Stimulated activated CD8-positive, alpha-beta memory T cell treated with anti-CD3 and anti-CD28 coated beads, Interleukin-12 subunit alpha, Interleukin-12 subunit beta, amount 100 ng/mL, for 1 hour (primary cell): ENCODE results near the gene CENPH.
"Not testable (repeated sequence)": the region's sequence is repeated elsewhere in the genome, so short reads cannot be mapped to it uniquely, and the experiment has no call there.

Source experiments
- DNase-seq: peaks from one replicate; pipeline ENCODE4 v3.0.0-alpha.2; 2020; ENCODE audit warnings: low read depth

CENPH gene, protein sequence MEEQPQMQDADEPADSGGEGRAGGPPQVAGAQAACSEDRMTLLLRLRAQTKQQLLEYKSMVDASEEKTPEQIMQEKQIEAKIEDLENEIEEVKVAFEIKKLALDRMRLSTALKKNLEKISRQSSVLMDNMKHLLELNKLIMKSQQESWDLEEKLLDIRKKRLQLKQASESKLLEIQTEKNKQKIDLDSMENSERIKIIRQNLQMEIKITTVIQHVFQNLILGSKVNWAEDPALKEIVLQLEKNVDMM

DNA sequence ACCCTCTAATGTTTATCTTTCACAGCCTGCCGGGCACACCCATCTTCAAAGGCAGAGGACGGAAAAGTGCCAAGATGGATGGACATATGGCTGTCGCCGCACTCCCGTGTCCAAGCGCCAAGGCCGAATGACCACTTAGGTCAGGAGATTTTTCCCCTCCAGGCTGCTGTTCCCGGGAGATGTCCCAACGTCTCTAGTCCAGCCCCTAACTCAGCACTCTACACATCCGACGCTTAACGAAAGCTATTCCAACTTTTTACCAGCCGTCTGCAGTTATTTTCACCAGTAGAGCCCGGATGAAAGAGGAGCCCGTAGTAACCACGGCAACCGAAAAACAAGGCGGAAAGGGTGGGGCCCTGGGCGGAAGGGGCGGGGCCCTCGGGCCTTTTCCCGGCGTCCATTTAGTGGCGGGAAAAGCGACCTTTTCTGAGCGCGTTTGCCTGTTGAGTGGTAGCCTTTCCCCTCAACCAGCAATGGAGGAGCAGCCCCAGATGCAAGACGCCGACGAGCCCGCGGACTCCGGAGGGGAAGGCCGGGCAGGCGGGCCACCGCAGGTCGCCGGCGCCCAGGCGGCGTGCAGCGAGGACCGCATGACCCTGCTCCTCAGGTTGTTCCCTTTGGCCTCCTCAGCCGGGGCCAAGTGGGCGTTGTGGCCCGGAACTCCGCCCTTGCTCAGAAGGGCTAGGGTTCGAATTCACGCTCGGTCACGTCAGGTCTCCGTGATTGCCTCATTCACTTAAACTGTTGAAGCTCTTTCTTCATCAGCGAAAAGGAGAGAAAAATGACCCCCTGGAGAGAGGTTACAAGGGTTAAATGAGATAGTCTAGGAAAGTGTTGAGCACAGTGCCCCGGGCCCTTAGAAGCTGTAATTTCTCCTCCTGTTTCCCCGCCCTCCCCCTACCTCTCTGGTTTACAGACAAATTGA lies at the start of gene CENPH:
TSS of gene CENPH (plus strand) at position 422 of the 925 bp plus-strand sequence. CDS start at position 474, 52 bp downstream.
- DNase-seq: peak; percentile 87

DNA sequence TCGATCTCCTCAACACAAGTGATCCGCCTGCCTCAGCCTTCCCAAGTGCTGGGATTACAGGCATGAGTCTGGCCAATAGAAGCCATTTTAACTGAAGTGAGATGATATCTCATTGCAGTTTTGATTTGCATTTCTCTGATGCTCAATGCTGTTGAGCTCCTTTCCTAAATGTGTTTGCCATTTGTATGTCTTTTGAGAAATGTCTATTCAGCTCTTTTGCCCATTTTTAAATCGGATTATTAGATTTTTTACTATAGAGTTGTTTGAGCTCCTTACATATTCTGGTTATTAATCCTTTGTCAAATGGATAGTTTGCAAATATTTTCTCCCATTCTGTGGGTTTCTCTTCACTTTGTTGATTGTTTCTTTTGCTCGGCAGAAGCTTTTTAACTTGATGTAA lies 49.1 kb upstream of the CENPH start:
- DNase-seq: not testable (repeated sequence)

DNA sequence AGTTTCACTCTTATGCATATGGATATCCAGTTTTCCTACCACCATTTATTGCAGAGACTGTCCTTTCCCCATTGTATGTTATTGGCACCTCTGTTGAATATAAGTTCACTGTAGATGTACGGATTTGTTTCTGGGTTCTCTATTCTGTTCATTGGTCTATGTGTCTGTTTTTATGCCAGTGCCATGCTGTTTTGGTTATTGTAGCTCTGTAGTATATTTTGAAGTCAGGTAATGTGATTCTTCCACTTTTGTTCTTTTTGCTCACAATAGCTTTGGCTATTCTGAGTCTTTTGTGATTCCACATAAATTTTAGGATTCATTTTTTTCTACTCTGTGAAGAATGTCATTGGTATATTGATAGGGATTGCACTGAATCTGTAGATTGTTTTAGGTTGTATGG lies 48.6 kb upstream of the CENPH start:
- DNase-seq: no peak

DNA sequence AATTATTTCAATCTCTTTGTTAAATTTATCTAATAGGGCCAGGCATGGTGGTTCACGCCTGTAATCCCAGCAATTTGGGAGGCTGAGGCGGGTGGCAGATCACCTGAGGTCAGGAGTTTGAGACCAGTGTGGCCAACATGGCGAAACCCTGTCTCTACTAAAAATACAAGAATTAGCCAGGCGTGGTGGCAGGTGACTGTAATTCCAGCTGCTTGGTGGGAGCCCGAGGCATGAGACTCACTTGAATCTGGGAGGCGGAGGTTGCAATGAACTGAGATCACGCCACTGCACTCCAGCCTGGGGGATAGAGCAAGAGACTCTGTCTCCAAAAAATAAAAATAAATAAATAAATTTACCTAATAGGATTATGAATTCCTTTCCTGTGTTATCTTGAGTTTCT lies 40.8 kb upstream of the CENPH start:
- not testable (repeated sequence) for DNase-seq

DNA sequence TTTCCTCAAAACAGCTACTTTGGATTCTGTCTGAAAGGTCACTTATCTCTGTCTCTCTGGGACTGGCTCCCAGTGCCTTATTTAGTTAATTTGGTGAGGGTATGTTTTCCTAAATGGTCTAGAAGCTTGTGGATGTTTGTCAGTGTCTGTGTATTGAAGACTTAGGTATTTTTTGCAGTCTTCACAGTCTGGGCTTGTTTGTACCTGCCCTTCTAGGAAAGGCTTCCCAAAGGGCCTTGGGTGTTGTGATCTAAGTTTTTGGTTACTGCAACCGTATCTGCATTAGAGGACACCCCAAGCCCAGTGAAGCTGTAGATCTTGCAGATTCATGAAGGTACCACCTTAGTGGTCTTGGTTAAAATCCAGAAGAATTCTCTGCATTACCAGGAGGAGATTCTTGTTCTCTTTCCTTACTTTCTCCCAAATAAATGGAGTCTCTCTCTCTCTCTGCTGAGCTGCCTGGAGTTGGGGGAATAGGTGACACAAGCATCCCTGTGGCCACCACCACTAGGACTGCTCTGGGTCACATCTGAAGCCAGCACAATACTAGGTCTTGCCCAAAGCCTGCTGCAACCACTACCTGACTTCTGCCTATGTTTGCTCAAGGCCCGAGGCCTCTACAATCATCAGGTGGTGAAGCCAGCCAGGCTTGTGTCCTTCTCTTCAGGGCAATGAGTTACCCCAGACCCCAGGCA lies 40.3 kb upstream of the CENPH start:
- no peak for DNase-seq

DNA sequence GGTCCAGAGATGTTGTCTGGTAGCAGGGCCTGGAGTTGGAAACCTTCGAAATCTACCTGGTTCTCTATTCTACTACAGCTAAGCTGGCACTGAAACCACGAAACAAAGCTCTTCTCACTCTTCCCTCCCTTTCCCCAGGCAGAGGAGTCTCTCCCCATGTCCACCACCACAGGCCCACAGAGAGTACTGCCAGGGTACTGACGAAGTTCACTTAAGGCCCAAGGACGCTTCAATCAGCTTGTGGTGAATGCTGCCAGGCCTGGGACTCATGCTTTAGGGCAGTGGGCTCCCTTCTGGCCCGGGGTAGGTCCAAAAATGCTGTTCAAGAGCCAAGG lies 39.7 kb upstream of the CENPH start:
- DNase-seq: no peak

DNA sequence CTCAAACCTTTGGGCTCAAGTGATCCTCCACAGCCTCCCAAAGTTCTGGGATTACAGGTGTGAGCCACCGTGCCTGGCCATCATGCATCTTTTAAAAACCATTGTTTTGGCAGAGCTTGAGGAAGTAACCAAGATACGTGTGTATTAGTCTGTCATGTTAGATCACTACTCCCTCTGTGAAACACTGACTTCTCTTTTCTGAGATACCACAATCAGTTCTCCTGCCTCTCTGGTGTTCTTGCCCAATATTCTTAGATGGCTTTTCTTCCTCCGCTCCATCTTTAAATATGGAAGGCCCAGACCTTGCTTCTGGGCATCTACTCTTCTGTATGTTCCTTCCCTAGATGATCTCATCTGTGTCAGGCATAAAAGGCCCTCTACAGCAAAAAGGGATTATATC lies 36.7 kb upstream of the CENPH start:
- no peak for DNase-seq

DNA sequence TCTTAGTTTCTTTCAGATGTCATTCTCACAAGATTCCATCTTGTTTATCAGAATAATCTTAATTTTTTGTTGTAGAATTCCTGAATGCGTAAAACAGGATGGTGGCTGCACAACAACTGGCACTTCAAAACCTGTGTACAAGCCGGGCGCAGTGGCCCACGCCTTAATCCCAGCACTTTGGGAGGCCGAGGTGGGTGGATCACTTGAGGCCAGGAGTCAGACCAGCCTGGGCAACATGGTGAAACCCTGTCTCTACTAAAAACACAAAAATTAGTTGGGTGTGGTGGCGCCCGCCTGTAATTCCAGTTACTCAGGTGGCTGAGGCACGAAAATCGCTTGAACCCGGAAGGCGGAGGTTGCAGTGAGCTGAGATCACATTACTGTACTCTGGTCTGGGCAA lies 32.9 kb upstream of the CENPH start:
- DNase-seq: no peak

DNA sequence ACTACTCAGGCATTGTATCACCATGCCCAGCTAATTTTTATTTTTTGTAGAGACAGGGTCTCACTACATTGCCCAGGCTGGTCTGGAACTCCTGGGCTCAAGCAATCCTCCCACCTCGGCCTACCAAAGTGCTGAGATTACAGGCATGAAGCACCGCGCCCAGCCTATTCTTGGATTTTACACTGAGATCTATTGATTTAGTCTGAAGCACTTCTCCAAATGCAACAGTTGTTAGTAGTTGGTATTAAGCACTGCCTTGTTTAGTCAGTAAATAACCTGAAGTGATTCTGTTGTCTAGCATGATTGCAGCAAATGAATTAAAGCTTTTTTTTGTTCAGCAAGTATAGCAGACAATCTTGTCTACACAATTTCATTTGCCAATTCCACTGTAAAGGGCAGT lies 31.3 kb upstream of the CENPH start:
- DNase-seq: no peak

DNA sequence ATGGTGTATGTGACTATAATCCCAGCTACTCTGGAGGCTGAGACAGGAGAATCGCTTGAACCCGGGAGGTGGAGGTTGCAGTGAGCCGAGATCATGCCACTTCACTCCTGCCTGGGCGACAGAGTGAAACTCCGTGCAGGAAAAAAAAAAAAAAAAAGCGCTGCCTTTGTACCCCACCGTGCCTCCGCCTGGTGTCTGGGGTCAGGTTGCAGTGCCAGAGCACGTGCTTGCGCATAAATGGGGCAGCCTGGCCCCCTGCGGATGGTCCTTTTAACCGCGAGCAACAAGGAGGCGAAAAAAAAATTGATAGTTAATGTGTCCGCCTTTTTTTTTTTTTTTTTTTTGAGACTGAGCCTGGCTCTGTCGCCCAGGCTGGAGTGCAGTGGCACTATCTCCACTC lies 28.7 kb upstream of the CENPH start:
- DNase-seq: no peak

DNA sequence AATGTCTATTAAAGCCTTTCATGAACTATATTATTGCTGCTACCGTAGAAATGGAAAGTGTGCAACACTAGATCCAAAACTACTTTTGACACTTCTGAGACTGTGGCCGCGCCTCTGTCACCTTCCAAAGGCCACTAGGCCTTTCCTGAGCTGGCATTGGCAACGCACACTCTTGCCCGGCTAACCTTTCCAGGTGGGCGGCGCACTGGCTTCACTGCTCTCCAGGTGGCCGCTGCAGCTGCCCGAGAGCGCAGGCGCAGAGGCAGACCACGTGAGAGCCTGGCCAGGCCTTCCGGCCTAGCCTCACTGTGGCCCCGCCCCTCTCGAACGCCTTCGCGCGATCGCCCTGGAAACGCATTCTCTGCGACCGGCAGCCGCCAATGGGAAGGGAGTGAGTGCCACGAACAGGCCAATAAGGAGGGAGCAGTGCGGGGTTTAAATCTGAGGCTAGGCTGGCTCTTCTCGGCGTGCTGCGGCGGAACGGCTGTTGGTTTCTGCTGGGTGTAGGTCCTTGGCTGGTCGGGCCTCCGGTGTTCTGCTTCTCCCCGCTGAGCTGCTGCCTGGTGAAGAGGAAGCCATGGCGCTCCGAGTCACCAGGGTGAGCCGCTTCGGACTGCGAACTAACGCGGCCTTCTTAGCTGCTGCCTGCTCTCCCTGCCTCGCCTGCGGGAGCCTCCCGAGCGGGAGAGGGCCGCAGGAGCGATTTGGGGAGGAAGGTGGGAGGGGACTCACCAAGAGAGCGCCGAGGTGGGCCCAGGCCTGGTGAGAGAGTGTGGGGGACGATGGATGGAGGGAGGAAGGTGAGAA lies 22.5 kb upstream of the CENPH start, which contains the start of gene CCNB1:
TSS of gene CCNB1 (plus strand) at position 465 of the 807 bp plus-strand sequence. CDS start at position 578, 113 bp downstream.
- DNase-seq: peak; percentile 95

DNA sequence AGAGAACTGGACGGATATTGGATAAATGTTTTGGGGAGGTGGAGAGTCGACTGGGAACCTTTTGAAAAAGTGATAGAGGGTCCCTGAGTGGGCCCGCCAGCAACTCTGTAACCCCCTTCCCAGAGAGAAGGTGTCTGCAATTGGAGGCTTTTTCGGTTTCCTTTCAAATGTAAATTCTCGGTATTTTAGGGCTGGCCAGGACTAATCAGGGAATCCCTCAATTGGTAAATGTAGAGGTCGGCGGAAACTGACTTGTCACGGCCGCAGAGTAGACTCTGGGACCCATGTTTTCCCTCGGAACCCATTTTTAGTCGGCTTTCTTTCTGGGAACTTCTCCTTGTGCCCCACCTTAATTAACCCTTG lies 21.9 kb upstream of the CENPH start:
- no peak for DNase-seq

DNA sequence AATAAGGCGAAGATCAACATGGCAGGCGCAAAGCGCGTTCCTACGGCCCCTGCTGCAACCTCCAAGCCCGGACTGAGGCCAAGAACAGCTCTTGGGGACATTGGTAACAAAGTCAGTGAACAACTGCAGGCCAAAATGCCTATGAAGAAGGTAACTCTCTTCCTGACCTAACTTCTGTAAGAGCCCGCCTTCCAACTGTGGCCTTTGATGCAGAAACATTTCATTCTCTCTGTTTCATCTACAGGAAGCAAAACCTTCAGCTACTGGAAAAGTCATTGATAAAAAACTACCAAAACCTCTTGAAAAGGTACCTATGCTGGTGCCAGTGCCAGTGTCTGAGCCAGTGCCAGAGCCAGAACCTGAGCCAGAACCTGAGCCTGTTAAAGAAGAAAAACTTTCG lies 21.5 kb upstream of the CENPH start:
- no peak for DNase-seq

DNA sequence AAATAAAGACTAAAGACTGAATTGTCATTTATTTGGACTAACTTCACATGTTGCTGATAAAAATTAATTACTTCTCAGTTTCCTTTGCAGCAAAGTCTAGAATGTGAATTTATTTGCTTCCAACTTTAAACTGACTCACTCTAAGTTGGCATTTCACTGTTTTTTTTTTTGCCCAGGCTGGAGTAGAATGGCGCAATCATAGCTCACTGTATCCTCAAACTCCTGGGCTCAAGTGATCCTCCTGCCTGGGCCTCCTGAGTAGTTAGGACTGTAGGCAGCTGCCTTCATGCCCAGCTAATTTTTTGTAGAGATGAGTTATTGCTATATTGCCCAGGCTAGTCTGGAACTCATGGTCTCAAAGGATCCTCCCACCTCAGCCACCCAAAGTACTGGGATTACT lies 18.9 kb upstream of the CENPH start:
- DNase-seq: no peak

DNA sequence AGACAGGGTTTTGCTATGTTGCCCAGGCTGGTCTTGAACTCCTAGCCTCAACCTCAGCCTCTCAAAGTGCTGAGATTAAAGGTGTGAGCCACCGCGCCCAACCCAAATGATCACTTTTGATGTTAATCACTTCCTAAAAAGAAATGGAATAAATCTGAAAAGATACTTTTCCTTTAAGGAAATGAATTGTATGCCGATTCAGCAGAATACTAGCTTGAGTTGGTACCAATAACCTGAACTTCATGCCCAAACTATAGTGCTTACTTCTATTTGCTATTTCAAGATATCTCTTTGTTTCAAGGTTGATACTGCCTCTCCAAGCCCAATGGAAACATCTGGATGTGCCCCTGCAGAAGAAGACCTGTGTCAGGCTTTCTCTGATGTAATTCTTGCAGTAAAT lies 18.4 kb upstream of the CENPH start:
- no peak for DNase-seq

DNA sequence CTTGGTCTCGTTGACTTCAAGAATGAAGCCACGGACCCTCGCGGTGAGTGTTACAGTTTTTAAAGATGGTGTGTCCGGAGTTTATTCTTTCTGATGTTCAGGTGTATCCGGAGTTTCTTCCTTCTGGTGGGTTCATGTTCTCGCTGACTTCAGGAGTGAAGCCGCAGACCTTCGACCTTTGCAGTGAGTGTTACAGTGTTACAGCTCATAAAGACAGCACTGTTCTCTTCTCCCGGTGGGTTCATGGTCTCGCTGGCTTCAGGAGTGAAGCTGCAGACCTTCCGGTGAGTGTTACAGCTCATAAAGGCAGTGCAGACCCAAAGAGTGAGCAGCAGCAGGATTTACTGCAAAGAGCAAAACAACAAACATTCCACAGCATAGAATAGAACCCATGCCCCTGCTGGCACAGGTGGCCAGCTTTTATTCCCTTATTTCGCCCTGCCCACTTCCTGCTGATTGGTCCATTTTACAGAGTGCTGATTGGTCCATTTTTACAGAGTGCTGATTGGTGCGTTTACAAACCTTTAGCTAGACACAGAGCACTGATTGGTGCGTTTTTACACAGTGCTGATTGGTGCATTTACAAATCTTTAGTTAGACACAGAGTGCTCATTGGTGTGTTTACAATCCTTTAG lies 7.6 kb upstream of the CENPH start:
- not testable (repeated sequence) for DNase-seq

DNA sequence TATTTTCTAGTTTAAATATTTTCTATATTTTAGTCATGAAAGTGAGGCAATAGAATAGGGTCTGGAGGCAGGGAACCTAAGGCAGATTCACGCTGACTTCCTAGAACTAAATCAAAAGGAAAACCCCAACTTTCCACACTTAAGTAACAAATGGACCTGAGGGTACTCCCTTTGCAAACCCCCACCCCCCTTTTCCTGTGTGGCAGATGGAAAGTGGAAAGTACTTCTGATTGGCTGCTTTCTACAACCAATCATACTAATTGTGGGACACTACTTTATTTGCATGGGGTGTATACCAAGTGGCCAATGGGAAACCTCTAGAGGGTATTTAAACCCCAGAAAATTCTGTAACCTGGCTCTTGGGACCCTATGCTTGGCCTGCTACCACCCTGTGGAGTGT lies 4.8 kb upstream of the CENPH start:
- DNase-seq: no peak

DNA sequence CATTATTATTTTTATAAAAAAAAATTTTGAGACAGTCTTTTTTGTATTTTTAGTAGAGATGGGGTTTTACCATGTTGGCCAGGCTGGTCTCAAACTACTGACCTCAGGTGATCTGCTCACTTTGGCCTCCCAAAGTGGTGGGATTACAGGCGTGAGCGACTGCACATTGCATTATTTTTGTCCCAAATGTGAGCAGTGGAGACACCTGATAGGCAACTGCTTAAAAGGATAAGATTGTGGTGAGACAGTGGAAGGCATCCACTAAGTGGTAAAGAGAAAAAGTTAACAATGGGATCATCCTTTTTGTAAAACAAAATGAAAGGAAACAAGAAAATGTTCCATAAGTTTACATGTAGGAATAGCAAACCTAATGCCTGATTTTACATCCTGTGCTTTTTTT lies 2.0 kb upstream of the CENPH start:
- no peak for DNase-seq

DNA sequence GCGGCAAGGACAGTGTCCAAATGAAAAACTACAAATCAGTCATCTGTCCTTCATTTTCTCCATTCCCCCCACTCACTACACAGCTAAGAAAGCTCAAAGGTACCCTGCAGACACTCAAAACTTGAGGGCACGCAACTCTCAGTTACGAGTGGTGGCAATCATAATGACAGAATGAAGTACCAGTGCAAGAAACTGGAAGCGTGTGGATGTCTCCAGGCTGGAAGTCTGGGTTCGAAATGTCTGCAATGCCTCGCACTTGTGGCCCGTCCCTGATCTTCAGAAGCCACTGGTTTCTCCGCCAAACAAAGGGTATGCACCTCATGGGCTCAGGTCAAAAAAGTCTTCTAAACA lies 597 bp upstream of the CENPH start:
- no peak for DNase-seq

DNA sequence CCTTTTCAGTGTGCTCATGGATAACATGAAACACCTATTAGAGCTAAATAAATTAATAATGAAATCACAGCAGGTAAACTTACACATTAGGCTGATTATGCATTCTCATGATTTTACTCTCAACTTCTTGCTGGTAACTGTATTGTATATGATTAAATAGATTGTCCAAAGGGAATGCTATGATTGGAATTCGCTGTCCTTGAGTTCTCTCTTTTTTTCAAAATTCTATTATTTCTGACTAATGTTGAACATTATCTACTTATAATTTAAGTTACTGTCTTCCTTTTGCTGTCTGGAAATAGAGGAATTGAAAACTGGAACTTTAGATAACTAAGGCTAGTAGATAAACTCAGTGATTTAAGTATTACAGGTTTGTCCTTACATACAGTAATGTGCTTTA lies 13.1 kb downstream of the CENPH start:
- no peak for DNase-seq

DNA sequence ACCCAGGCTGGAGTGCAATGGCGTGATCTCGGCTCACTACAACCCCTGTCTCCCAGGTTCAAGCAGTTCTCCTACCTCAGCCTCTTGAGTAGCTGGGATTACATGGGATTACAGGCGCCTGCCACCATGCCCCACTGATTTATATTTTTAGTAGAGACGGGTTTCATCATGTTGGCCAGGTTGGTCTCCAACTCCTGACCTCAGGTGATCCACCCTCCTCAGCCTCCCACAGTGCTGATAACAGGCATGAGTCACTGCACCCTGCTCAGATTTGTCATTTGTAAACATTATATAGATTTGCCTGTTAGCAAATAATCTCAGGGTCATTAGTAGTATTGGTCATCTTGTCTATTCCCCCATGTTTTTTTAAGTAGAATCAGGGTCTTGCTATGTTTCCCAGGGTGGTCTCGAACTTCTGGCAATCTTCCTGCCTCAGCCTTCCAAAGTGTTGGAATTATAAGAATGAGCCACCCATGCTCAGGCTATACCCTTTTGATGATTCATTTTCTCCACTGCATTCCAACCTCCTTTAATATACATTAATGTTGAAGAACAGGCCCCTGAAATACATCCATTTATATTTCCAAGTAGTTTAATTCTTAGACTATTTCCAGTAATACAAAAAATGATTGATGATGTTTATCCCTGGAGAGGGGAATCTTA lies 17.3 kb downstream of the CENPH start:
- DNase-seq: no peak
